ENCODE measurements around the gene FAM111A.

The FAM111A gene

GRCh38 chr11:59200423-59200746, 57.7 kb downstream of the FAM111A start:
- DNase-seq (ENCODE audit: low spot score): no peak

DNA sequence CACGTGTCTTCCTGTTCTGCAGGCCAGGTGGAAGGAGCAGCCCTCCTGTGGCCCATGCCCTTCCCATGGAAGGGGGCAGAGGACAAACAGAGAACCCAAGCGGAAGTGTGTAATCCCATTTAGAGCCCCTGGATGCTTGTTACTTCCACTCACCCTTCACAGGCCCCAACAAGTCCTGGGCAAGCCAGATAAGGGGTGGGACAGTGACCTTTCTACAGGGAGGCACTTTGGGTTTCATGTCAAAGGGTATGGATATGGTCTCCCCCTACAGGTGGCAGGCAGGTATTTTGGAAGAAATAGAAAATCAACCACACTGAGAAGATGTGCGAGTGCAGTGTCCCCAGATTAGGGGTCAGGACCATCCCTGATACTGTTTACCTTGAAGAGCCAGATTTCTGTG, 58.7 kb downstream of the FAM111A start:
- no peak for DNase-seq (ENCODE audit: low spot score)

All from SW480 (cell line).